NCI-H526 treated with DMSO at 0.1 percent for 48 hours (cell line): ENCODE data around the gene ZNF366.
"Not testable (repeated sequence)": the region's sequence is repeated elsewhere in the genome, so short reads cannot be mapped to it uniquely, and the experiment has no call there.

Source experiments
- DNase-seq: peaks from one replicate; lab custom pipeline; 2025; lab: John Stamatoyannopoulos, UW

ZNF366 gene

DNA sequence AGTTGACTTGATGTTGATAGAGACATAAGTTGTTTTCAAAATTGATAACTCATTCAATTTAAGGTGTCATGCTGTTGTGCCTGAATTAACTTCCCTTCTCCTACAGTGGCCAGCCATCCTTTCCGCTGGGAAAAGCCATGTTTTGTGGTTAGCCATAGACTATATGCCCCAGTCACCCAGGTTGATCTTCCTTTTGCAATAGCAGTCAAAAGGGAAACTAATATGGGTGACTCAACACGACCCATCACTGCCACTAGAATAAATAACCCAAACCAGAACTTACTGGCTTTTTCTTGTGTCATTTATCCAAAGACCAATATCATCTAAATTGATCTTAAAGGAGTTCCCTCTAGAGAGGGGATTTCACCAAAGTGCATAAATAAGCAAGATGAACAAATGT lies 99.7 kb downstream of the ZNF366 start:
- no peak for DNase-seq

DNA sequence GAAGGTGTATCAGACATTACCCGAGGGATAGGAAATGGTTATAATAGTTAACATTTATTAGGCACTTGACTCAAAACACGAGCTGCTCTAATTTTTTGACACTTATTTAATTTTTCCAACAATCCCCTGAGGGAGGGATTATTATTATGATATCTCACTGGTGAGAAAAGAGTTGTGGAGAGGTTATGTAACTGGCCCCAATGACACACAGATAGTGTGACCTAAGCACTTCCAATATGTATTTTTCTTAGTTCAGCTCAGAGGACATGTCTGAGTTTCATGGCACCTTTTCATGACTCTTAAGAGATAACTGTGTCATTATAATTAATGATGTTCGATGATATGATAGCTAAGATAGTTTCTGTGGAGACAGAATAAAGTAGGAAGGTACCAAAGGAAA lies 100.1 kb downstream of the ZNF366 start:
- DNase-seq, result no peak

DNA sequence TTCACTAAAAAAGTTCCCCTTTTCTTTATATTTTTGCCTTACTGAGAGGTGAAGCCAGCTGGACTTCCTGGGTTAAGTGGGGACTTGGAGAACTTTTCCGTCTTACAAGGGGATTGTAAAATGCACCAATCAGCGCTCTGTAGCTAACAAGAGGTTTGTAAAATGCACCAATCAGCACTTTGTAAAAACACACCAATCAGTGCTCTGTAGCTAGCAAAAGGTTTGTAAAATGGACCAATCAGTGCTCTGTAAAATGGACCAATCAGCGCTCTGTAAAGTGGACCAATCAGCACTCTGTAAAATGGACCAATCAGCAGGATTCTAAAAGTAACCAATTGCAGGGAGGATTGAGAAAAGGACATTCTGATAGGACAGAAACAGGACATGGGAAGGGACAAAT lies 102.4 kb downstream of the ZNF366 start:
- DNase-seq, result not testable (repeated sequence)

DNA sequence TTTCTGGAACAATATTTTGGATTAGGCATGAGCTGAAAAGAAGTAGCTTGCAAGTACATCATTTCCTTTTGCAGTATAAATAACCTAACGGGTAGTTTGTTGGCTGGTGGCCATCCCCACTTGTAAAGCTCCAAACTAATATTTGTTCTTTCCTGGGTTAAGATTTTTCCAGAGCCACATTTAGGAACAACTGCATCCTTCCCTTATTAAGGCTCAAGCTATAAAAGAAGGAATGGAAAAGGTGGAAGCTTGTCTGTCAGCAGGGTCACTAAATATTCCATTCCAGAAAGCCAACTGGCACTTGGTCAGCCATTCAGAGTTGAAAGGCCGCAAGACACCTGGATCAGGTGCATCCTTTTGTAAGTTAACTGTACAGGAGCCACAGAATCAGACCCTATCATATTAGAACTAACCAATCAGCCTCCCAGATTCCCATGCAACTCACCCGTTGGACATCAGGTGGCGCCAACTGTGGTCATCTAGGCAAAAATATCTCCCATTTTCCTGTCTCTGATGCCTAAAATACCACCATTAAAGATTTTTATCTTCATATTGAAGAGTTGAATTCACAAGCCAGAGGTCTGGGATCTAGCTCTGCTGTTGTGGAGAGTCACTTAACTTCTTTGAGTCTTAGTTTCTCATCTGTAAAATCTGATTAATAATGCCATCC lies 104.1 kb downstream of the ZNF366 start:
- DNase-seq, result no peak

DNA sequence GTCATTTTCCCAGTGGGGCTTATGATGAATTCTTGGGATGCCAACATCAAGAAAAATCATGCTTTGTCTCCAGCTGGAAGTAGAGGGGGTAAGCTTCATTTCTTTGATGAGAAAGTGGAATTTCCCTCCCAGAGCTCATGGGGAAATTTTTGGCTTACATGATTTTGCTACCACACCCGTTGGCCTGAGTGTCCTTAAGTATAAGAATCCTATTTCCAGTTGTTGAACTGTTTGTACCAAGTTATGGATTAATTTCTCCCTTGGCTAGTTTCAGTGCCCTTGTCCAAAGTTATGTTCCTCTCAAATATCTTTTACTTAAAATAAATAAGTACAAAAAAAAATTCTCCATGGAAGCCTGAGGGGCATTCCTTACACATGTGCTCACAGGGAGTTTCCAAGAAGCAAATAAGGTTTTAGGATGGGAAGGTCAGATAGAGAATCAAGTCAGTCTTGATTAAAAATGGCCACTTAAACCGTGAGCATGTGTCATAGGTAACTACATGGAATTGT lies 104.8 kb downstream of the ZNF366 start:
- DNase-seq, result no peak

DNA sequence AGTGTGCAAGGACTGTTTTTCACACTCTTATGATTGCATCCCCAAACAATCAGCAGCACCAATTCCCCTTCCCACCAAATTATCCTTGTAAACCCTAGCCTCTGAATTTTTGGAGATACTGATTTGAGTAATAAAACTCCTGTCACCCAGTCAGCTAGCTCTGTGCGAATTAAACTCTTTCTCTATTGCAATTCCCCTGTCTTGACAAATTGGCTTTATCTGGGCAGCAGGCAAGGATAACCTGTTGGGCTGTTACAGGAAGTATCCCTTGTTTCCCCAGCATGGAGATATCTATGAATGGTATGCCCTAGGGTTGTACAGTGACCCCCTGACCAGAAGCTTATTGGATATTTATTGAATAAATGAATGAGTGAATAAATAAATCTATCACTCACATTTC lies 106.3 kb downstream of the ZNF366 start:
- no peak for DNase-seq

DNA sequence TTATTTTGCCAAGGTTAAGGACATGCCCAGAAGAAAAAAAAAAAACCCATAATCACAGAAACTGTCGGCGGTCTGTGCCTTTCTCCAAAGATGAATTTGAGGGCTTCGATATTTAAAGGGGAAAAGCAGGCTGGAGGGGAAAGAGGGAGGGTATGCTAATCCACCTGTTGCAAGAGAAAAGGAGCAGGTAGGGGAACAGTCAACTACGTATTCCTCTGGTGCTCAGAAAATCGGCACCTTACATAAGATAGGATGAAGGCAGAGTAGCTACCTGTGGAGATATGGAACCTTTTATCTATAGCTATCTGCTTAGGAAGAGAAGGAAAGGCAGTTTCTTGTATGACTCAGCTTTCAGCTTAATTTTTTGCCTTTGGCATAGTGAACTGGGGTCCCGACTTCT lies 109.4 kb downstream of the ZNF366 start:
- DNase-seq, result no peak

DNA sequence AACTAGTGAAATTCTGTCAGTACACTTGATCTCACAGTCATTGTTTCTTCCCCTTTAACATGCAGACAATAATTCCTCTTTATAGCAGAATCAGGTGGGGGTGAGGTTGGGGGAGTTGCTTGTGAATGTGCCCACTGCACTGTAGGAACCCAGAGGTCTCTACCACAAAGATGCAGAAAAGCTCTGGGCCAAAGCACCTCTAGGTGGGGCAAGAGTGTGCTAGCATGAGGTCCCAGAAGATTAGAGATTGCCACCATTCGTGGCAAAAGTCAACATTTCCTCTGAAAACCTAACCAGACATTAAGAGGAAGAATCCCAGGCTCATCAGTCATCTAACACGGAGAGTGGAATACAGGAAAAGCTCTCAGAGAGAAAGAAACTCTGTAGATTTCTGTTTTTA lies 112.5 kb downstream of the ZNF366 start:
- no peak for DNase-seq

DNA sequence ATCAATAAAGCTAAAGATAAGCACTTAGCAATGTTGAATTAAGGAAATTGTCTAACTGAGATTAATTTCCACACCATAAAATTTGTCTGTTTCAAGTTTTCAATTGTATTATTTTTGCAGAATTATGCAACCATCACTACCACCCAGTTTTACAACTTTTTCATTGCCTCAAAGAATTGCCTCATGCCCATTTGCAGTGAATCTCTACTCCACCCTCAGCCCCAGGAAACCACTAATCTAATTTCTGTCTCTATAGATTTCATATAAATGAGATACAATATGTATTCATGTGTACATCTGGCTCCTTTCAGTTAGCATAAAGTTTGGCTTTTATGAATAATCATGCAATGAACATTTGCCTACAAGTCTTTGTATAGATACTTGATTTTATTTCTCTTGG lies 114.2 kb downstream of the ZNF366 start:
- DNase-seq, result no peak
